Mesothelial cell of epicardium (in vitro differentiated cells): ENCODE measurements around the gene RASA2. TPM values are rescaled to one million over a fixed set of nuclear protein-coding genes. Genes with fewer than 3 reads are reported as not detected.

Source experiments
- DNase-seq, 2 experiments: peaks; one replicate each; pipeline ENCODE4 v3.0.0; 2021; ENCODE audit warnings: low spot score in 2 of 2; ENCODE audit not compliant: unreplicated experiment in 2 of 2
- H3K27ac Mint-ChIP-seq: 2 replicates; pipeline ENCODE4 v1.8.0; 2021; ENCODE audit warnings: mixed read lengths
- H3K27me3 Mint-ChIP-seq: 2 replicates; pipeline ENCODE4 v1.8.0; 2021; ENCODE audit warnings: low read depth, mixed read lengths
- H3K36me3 Mint-ChIP-seq: 2 replicates; pipeline ENCODE4 v1.8.0; 2021; ENCODE audit warnings: mixed read lengths
- H3K4me1 Mint-ChIP-seq: 2 replicates; pipeline ENCODE4 v1.8.0; 2021; ENCODE audit warnings: mixed read lengths
- H3K4me3 Mint-ChIP-seq: 2 replicates; pipeline ENCODE4 v1.8.0; 2021; ENCODE audit warnings: mild to moderate bottlenecking, moderate library complexity, mixed read lengths
- H3K9me3 Mint-ChIP-seq: 2 replicates; pipeline ENCODE4 v1.8.0; 2021; ENCODE audit warnings: mixed read lengths
- CTCF ChIP-seq: fragments of 200-600 bp; sonication (generic); IDR thresholded peaks from one replicate; pipeline ENCODE4 v1.5.0; 2021; ENCODE audit warnings: antibody characterized with exemption; ENCODE audit not compliant: unreplicated experiment
- total RNA-seq: library from RNA; stranded (reverse); gene quantifications from 3 replicates; pipeline ENCODE4 v1.2.1, GENCODE V29; 2021

The RASA2 gene
- total RNA-seq, 1 donor from 2014 or later, result 14.5 TPM

GRCh38 chr3:141442914-141443313, 43.9 kb upstream of the RASA2 start:
- TF ChIP-seq CTCF, result no peak
- Mint-ChIP-seq H3K27me3 (no peaks in the 10 kb centered on the region), H3K4me3 (no peak overlapping the region), H3K9me3 (no peaks in the 10 kb centered on the region), H3K36me3 (peaks cover 49% of the 10 kb centered on the region), H3K4me1 (peaks cover 28% of the 10 kb centered on the region), H3K27ac (peak overlapping the region; percentile 72)
- no peak for DNase-seq

DNA sequence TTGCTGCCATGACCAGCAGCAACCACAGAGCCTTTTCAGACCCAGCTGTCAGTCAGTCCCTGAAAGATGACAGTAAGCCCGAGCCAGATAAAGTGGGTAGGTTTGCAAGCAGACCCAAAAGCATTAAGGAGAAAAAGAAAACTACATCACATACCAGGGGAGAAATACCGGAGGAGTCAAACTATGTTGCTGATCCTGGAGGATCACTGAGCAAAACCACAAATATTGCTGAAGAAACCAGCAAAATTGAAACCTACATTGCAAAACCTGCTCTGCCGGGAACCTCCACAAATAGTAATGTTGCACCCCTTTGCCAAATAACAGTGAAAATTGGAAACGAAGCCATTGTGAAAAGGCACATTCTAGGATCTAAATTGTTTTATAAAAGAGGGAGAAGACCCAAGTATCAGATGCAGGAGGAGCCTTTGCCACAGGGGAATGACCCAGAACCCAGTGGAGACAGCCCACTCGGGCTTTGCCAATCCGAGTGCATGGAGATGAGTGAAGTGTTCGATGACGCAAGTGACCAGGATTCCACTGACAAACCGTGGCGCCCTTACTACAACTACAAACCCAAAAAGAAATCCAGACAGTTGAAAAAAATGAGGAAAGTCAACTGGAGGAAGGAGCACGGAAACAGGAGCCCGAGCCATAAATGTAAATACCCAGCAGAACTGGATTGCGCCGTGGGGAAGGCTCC, 42.1 kb upstream of the RASA2 start:
- no peak overlapping the region for H3K4me3 Mint-ChIP-seq
- H3K27ac Mint-ChIP-seq, result no peak overlapping the region
- no peak for DNase-seq
- TF ChIP-seq CTCF, result no peak
- H3K36me3 Mint-ChIP-seq, result peaks cover 43% of the 10 kb centered on the region
- no peaks in the 10 kb centered on the region for H3K9me3 Mint-ChIP-seq
- H3K27me3 Mint-ChIP-seq, result no peaks in the 10 kb centered on the region
- peaks cover 24% of the 10 kb centered on the region for H3K4me1 Mint-ChIP-seq

- no peak for TF ChIP-seq CTCF
- no peak overlapping the region for H3K4me3 Mint-ChIP-seq
- H3K27ac Mint-ChIP-seq, result no peak overlapping the region
- H3K36me3 Mint-ChIP-seq, result peaks cover 43% of the 10 kb centered on the region
- H3K4me1 Mint-ChIP-seq, result peaks cover 18% of the 10 kb centered on the region
- no peak for DNase-seq
- no peaks in the 10 kb centered on the region for H3K9me3 Mint-ChIP-seq
- no peaks in the 10 kb centered on the region for H3K27me3 Mint-ChIP-seq
These were observed 40.8 kb upstream of the RASA2 start for GRCh38 chr3:141445990-141446389.

DNA sequence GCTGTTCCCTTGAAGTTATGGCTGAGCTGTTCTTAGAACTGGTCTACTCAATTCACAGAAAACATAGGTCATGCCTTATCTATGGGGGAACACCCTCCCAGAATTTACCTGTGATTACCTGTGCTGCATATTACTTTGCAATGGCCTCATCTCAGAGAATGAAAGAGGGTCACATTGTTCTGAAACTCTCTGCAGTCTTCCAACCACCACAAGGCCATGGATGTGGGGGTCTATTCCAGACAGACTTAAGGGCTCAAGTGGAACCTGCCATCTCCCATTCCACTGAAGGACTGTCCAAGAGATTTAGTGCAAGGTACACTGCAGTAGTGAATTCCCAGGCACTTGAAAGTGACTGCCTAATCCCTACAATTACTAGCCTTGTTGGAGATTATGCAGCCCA, 40.1 kb upstream of the RASA2 start:
- H3K27me3 Mint-ChIP-seq, result no peaks in the 10 kb centered on the region
- no peak overlapping the region for H3K4me3 Mint-ChIP-seq
- DNase-seq, result no peak
- H3K27ac Mint-ChIP-seq, result no peak overlapping the region
- no peak for TF ChIP-seq CTCF
- H3K9me3 Mint-ChIP-seq, result no peaks in the 10 kb centered on the region
- peaks cover 43% of the 10 kb centered on the region for H3K36me3 Mint-ChIP-seq
- peaks cover 14% of the 10 kb centered on the region for H3K4me1 Mint-ChIP-seq

- no peak overlapping the region for H3K4me3 Mint-ChIP-seq
- peaks cover 38% of the 10 kb centered on the region for H3K36me3 Mint-ChIP-seq
- DNase-seq, result no peak
- no peak for TF ChIP-seq CTCF
- H3K9me3 Mint-ChIP-seq, result no peaks in the 10 kb centered on the region
- no peaks in the 10 kb centered on the region for H3K27me3 Mint-ChIP-seq
- peaks cover 7% of the 10 kb centered on the region for H3K4me1 Mint-ChIP-seq
- peak overlapping the region; percentile 36 for H3K27ac Mint-ChIP-seq
These were observed 39.4 kb upstream of the RASA2 start for GRCh38 chr3:141447383-141447782.
